Mucosa of descending colon (tissue), 3 donors: ENCODE results near the gene MICU1. TPM values are rescaled to one million over a fixed set of nuclear protein-coding genes. Genes with fewer than 3 reads are reported as not detected.

Source experiments
- ATAC-seq: fragments of 200-7000 bp; cut with Tn5 transposase; one replicate; pipeline ENCODE4 v1.9.1; 2020; ENCODE audit warnings: mild to moderate bottlenecking, moderate library complexity
- DNase-seq, 3 donors: peaks; one replicate each; pipeline ENCODE4 v3.0.0-alpha.2; 2020
- H3K36me3 ChIP-seq: fragments of 200-600 bp; one replicate; pipeline ENCODE4 v1.8.0; 2021; ENCODE audit warnings: low read depth, mild to moderate bottlenecking
- H3K4me1 ChIP-seq: fragments of 200-600 bp; one replicate; pipeline ENCODE4 v1.8.0; 2021; ENCODE audit warnings: low read depth, mild to moderate bottlenecking
- H3K4me3 ChIP-seq: fragments of 200-600 bp; one replicate; pipeline ENCODE4 v1.8.0; 2021; ENCODE audit warnings: mild to moderate bottlenecking
- H3K9me3 ChIP-seq: fragments of 200-600 bp; one replicate; pipeline ENCODE4 v1.8.0; 2021; ENCODE audit warnings: mild to moderate bottlenecking
- intact Hi-C, 2 donors: fragments of 100-400 bp; cut with DNase I in 1 of 2; cut with micrococcal nuclease in 1 of 2; formaldehyde crosslinking; loops; one replicate each; pipeline versions ENCODE4 v1.11.0 to v1.11.1; 2022; cut with DNase I, micrococcal nuclease
- total RNA-seq, 3 donors: library from RNA; stranded (reverse); fragmentation: NEBNext Ultra II Directional in 2 of 3; extraction: Animal tissue kit (Norgen Biotek cat#: 25700) in 2 of 3; gene quantifications; one replicate each; pipeline versions ENCODE4 v1.2.1 to v1.2.4, GENCODE V29; 2021 to 2023
- TF ChIP-seq, protein P1 (sequence below): fragments of 200-600 bp; IDR thresholded peaks from one replicate; pipeline ENCODE4 v1.8.0; 2022; ENCODE audit warnings: antibody characterized with exemption, mild to moderate bottlenecking
- donor health status: DM: no; HTN: no; CAD: no; lungs with moderate emphysema.
- donor health status: DM: no; HTN: no; CAD: no.
- donor health status: DM: no; HTN: yes; CAD: no.

MICU1 gene
- total RNA-seq, 3 donors from 2014 or later: 38.6 to 45.3 (median 45.0) TPM

- ATAC-seq (no peak), DNase-seq (no peak)
- intact Hi-C loops: no loop called here
- no peak overlapping the region for H3K4me3 ChIP-seq
- H3K4me1 ChIP-seq: no peaks in the 10 kb centered on the region
- TF ChIP-seq, protein P1, sequence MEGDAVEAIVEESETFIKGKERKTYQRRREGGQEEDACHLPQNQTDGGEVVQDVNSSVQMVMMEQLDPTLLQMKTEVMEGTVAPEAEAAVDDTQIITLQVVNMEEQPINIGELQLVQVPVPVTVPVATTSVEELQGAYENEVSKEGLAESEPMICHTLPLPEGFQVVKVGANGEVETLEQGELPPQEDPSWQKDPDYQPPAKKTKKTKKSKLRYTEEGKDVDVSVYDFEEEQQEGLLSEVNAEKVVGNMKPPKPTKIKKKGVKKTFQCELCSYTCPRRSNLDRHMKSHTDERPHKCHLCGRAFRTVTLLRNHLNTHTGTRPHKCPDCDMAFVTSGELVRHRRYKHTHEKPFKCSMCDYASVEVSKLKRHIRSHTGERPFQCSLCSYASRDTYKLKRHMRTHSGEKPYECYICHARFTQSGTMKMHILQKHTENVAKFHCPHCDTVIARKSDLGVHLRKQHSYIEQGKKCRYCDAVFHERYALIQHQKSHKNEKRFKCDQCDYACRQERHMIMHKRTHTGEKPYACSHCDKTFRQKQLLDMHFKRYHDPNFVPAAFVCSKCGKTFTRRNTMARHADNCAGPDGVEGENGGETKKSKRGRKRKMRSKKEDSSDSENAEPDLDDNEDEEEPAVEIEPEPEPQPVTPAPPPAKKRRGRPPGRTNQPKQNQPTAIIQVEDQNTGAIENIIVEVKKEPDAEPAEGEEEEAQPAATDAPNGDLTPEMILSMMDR: no peak
- H3K9me3 ChIP-seq: peaks cover 3% of the 10 kb centered on the region
- peaks cover 5% of the 10 kb centered on the region for H3K36me3 ChIP-seq
Observed at GRCh38 chr10:72503694-72504438, 122.0 kb downstream of the MICU1 start.

DNA sequence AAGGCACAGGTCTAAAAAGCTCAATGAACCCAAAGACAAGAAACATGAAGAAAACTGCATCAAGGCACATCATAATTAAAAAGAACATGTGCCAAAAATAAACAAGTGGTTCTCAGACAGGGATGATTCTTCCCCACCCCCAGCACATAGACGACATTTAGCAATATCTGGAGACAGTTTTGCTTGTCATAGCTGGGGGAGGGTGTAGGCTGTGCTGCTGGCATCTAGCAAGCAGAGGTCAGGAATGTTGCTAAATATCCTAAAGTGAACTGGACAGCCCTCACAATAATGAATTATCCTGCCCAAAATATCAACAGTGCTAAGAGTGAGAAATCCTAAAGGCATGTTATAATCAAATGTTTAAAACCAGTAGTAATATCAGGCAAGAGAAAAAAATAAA is 122.6 kb downstream of the MICU1 start:
- Histone ChIP-seq H3K4me1 (no peaks in the 10 kb centered on the region), H3K36me3 (peaks cover 5% of the 10 kb centered on the region), H3K4me3 (no peak overlapping the region), H3K9me3 (peaks cover 3% of the 10 kb centered on the region)
- no peak for DNase-seq
- TF ChIP-seq, protein P1: no peak
- intact Hi-C loops: no loop called here
- ATAC-seq: no peak

DNA sequence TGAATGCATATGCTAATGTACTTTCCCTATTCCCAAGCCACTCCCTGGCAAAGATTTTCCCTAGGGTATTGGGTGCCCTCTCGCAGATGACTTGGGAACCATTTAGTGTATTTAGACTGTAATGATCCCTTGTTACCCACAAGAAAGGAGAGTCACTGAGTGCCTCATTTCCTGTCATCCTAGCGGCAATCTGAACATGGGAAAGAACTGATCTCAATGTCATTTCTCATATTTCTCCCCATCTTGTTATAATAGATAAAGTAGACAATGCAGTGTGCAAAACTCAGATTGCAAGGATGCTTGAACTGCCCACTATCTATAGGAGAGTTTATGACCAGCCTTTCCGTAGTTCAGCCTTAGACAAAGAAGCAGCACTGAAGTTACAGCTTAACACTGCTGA is 123.3 kb downstream of the MICU1 start:
- TF ChIP-seq, protein P1: no peak
- Histone ChIP-seq H3K4me3 (no peak overlapping the region), H3K4me1 (no peaks in the 10 kb centered on the region), H3K9me3 (peaks cover 3% of the 10 kb centered on the region), H3K36me3 (peaks cover 5% of the 10 kb centered on the region)
- ATAC-seq (no peak), DNase-seq (no peak)
- intact Hi-C loops: no loop called here

DNA sequence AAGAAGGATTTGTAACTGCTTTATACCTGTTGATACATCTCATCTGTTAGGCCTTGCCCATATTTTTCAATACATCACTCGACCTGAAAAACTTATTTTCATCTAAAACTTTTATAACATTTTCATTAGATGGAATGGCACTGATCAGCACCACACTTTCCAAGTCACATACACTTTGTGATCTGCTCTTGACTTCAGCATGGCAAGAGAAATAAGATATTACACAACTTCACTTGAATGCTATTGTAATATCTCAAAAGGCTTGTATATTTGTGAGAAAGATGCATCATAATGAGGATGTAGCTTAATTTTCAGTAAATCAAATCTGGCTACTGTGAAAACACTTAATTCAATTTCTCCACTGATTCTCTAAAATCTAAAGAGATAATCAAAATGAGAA is 126.2 kb downstream of the MICU1 start:
- TF ChIP-seq, protein P1: no peak
- Histone ChIP-seq H3K9me3 (peaks cover 3% of the 10 kb centered on the region), H3K36me3 (peaks cover 5% of the 10 kb centered on the region), H3K4me1 (no peaks in the 10 kb centered on the region), H3K4me3 (no peak overlapping the region)
- ATAC-seq: no peak
- DNase-seq: no peak
- intact Hi-C loops: no loop called here

- Histone ChIP-seq H3K36me3 (no peaks in the 10 kb centered on the region), H3K9me3 (no peaks in the 10 kb centered on the region), H3K4me3 (no peak overlapping the region), H3K4me1 (no peaks in the 10 kb centered on the region)
- no peak for DNase-seq
- ATAC-seq: no peak
- TF ChIP-seq, protein P1: no peak
- intact Hi-C loops: no loop called here
Observed at GRCh38 chr10:72490951-72491350, 134.9 kb downstream of the MICU1 start.

- H3K4me1 ChIP-seq: no peaks in the 10 kb centered on the region
- H3K36me3 ChIP-seq: no peaks in the 10 kb centered on the region
- H3K4me3 ChIP-seq: no peak overlapping the region
- DNase-seq (no peak), ATAC-seq (no peak)
- intact Hi-C loops: no loop called here
- TF ChIP-seq, protein P1: no peak
- no peaks in the 10 kb centered on the region for H3K9me3 ChIP-seq
Observed at GRCh38 chr10:72487521-72487920, 138.4 kb downstream of the MICU1 start.
